SK-N-MC (cell line): ENCODE data around the gene KIF11.

Experiments
- DNase-seq: peaks from one replicate; pipeline ENCODE4 v3.0.0-alpha.2; 2011; ENCODE audit warnings: low read depth, low spot score
- H3K27ac ChIP-seq: fragments of 200-600 bp; sonication (generic); 2 replicates; pipeline ENCODE4 v1.5.1; 2016; ENCODE audit warnings: mixed run types
- H3K36me3 ChIP-seq: fragments of 200-600 bp; sonication (generic); 2 replicates; pipeline ENCODE4 v1.6.1; 2017; ENCODE audit warnings: antibody characterized with exemption, low read length, mixed read lengths; ENCODE audit not compliant: insufficient read depth
- H3K4me3 ChIP-seq: fragments of 200-600 bp; sonication (generic); 2 replicates; pipeline ENCODE4 v1.5.1; 2016
- H3K9ac ChIP-seq: fragments of 200-600 bp; sonication (generic); 2 replicates; pipeline ENCODE4 v1.8.0; 2017; ENCODE audit warnings: mixed run types, mixed read lengths; ENCODE audit not compliant: insufficient read length
- H3K9me3 ChIP-seq: fragments of 200-600 bp; sonication (generic); 2 replicates; pipeline ENCODE4 v1.6.1; 2017; ENCODE audit warnings: low read depth, mild to moderate bottlenecking, antibody characterized with exemption, low read length, moderate library complexity, mixed read lengths
- EZH2 ChIP-seq: fragments of 200-600 bp; sonication (generic); IDR thresholded peaks from one replicate; pipeline ENCODE4 v1.6.1; 2017; ENCODE audit warnings: antibody characterized with exemption
- FOXP2 ChIP-seq: optimal IDR thresholded peaks from 2 replicates; pipeline ENCODE3; 2011; ENCODE audit warnings: mild to moderate bottlenecking, moderate library complexity; ENCODE audit not compliant: insufficient read depth; ENCODE audit errors: extremely low read length, control extremely low read depth
- POLR2AphosphoS5 ChIP-seq: IDR thresholded peaks from 2 replicates; pipeline ENCODE4 v1.6.1; 2012; ENCODE audit warnings: mild to moderate bottlenecking, low read depth, low read length, borderline replicate concordance

The KIF11 gene

GRCh38 chr10:92655426-92655825 is 62.5 kb downstream of the KIF11 start:
- Histone ChIP-seq H3K9ac (no peak overlapping the region), H3K27ac (no peak overlapping the region)
- DNase-seq: no peak

DNA sequence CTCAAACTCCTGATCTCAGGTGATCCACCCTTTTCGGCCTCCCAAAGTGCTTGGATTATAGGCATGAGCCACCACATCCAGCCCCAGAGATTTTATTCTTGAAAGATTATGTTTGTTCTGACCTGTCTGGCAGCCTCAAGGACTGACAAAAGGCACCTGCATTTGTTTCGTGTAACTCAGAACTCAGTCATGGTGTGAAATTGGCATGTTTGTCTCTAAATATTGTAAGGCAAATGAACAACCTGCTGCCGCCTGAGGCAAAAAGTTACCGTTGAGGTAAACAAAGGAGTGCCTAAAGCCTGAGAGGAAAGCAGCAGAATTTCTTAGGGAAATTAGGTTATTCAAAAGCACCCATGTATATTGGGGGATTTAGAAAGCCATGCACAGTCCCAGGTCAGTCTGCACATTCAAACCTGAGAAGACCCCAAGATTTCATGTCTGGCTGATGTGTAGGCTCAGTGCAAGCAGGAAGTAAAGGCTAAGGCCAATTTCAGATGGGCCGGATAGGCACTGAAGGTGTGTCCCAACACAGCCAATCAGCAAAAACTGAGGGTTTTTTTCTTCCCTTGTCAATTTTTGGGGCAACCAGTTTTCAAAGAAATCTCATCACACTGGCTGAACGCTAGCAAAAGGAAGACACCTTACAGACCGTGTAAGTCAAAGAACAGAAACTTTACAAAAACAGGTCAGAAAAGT is 63.5 kb downstream of the KIF11 start:
- peaks cover 29% of the 10 kb centered on the region; the same call in 1 of the 2 replicates for H3K36me3 ChIP-seq
- H3K27ac ChIP-seq: no peak overlapping the region
- TF ChIP-seq POLR2AphosphoS5: no peak
- no peak for TF ChIP-seq FOXP2
- no peak for TF ChIP-seq EZH2
- DNase-seq: no peak
- no peak overlapping the region for H3K4me3 ChIP-seq
- H3K9me3 ChIP-seq: no peaks in the 10 kb centered on the region
- no peak overlapping the region for H3K9ac ChIP-seq

More at GRCh38 chr10:92655426-92655825, 62.5 kb downstream of the KIF11 start:
- TF ChIP-seq FOXP2 (no peak), POLR2AphosphoS5 (no peak), EZH2 (no peak)
- Histone ChIP-seq H3K9me3 (no peaks in the 10 kb centered on the region), H3K36me3 (peaks cover 34% of the 10 kb centered on the region), H3K4me3 (no peak overlapping the region)

- DNase-seq: no peak
- H3K27ac ChIP-seq: no peak overlapping the region
- no peaks in the 10 kb centered on the region for H3K9me3 ChIP-seq
- TF ChIP-seq EZH2 (no peak), POLR2AphosphoS5 (no peak), FOXP2 (no peak)
- H3K9ac ChIP-seq: no peak overlapping the region
- no peak overlapping the region for H3K4me3 ChIP-seq
- peaks cover 29% of the 10 kb centered on the region; the same call in 1 of the 2 replicates for H3K36me3 ChIP-seq
Observed at GRCh38 chr10:92657024-92657423, 64.1 kb downstream of the KIF11 start.

DNA sequence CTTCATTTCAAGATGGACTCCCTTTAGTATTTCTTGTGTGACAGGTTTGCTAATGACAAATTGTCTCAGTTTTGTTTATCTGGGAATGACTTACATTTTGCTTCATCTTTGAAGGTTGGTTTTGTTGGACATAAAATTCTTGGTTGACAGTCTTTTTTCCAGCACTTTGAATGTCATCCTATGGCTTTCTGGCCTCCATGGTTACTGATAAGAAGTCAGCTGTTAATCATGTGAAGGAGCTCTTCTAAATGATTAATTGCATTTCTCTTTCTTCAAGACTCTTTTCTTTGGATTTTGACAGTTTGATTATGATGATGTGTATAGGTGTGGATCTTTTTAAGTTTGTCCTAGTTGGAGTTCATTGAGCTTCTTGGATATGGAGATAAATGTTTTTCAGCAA is 69.9 kb downstream of the KIF11 start:
- no peaks in the 10 kb centered on the region for H3K36me3 ChIP-seq
- no peak overlapping the region for H3K9ac ChIP-seq
- no peak overlapping the region for H3K27ac ChIP-seq
- DNase-seq: no peak
- no peak overlapping the region for H3K4me3 ChIP-seq
- H3K9me3 ChIP-seq: no peaks in the 10 kb centered on the region
- no peak for TF ChIP-seq POLR2AphosphoS5
- TF ChIP-seq FOXP2: no peak
- no peak for TF ChIP-seq EZH2

- Histone ChIP-seq H3K36me3 (no peaks in the 10 kb centered on the region), H3K9ac (no peak overlapping the region), H3K4me3 (no peak overlapping the region), H3K27ac (no peak overlapping the region), H3K9me3 (no peaks in the 10 kb centered on the region)
- DNase-seq: no peak
- TF ChIP-seq FOXP2 (no peak), EZH2 (no peak), POLR2AphosphoS5 (no peak)
Observed at GRCh38 chr10:92664322-92664721, 71.4 kb downstream of the KIF11 start.

DNA sequence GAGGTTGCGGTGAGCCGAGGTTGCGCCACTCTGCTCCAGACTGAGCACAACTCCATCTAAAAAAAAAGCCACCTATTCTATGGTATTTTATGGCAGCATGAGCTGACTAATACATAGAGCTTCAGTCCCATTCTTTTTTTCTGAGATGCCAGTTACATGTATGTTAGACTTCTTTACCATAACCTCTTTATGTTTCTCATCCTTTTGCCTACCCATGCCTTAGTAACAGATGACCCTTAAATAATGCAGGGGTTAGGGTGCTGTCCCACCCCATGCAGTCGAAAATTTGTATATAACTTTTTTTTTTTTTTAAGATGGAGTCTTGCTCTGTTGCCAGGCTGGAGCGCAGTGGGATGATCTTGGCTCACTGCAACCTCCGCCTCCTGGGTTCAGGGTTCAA is 74.1 kb downstream of the KIF11 start:
- Histone ChIP-seq H3K9me3 (no peaks in the 10 kb centered on the region), H3K27ac (no peak overlapping the region), H3K9ac (no peak overlapping the region), H3K4me3 (no peak overlapping the region), H3K36me3 (no peaks in the 10 kb centered on the region)
- no peak for TF ChIP-seq EZH2
- no peak for TF ChIP-seq FOXP2
- TF ChIP-seq POLR2AphosphoS5: no peak
- no peak for DNase-seq

GRCh38 chr10:92677708-92678107 is 84.8 kb downstream of the KIF11 start:
- TF ChIP-seq FOXP2: no peak
- no peak for TF ChIP-seq POLR2AphosphoS5
- TF ChIP-seq EZH2: no peak
- H3K9ac ChIP-seq: no peak overlapping the region
- no peak overlapping the region for H3K27ac ChIP-seq
- no peaks in the 10 kb centered on the region for H3K9me3 ChIP-seq
- no peaks in the 10 kb centered on the region for H3K36me3 ChIP-seq
- no peak overlapping the region for H3K4me3 ChIP-seq
- no peak for DNase-seq

GRCh38 chr10:92678206-92678605 is 85.3 kb downstream of the KIF11 start:
- Histone ChIP-seq H3K36me3 (no peaks in the 10 kb centered on the region), H3K9ac (no peak overlapping the region), H3K9me3 (no peaks in the 10 kb centered on the region), H3K4me3 (no peak overlapping the region), H3K27ac (no peak overlapping the region)
- TF ChIP-seq FOXP2 (no peak), EZH2 (no peak), POLR2AphosphoS5 (no peak)
- DNase-seq: no peak

DNA sequence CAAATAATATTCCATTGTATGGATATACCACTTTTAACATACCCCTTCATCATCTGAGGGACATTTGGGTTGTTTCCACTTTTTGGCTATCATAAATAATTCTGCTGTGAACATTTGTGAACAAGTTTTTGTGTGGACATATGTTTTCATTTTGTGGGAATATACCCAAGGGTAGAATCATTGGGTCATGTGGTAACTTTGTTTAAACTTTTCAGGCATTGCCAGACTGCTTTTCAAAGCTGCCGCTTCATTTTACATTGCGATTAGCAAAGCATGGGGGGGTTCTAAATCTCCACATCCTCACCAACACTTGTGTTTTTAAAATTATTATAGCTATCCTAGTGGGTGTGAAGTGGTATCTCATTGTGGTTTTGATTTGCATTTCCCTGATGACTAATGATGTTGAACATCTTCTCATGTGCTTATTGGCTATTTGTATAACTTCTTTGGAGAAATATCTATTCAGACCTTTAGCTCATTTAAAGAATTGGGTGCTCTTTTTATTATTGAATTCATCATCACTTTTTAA is 88.4 kb downstream of the KIF11 start:
- TF ChIP-seq POLR2AphosphoS5 (no peak), FOXP2 (no peak), EZH2 (no peak)
- H3K9me3 ChIP-seq: no peaks in the 10 kb centered on the region
- no peaks in the 10 kb centered on the region for H3K36me3 ChIP-seq
- H3K9ac ChIP-seq: no peak overlapping the region
- no peak overlapping the region for H3K27ac ChIP-seq
- no peak overlapping the region for H3K4me3 ChIP-seq
- DNase-seq: no peak
